A673 (cell line): ENCODE data around the gene GDF7. TPM values are rescaled to one million over a fixed set of nuclear protein-coding genes. Genes with fewer than 3 reads are reported as not detected.

Source experiments
- BruUV-seq: library from RNA; stranded (reverse); fragments of 400-500 nt; replicated peaks from 2 replicates; lab custom pipeline; 2021; lab: Mats Ljungman, UMichigan
- CTCF ChIA-PET: fragments of 300-600 bp; sonication (Branson Sonifier 250); formaldehyde crosslinking; loops from one replicate; lab custom pipeline; 2022; ENCODE audit warnings: antibody characterized with exemption; lab: Charles Lee
- POLR2A ChIA-PET: fragments of 300-600 bp; sonication (Branson Sonifier 250); formaldehyde crosslinking; loops from one replicate; lab custom pipeline; 2022; ENCODE audit warnings: antibody characterized with exemption; ENCODE audit not compliant: low non-redundant PET; lab: Charles Lee
- DNase-seq: peaks from one replicate; pipeline ENCODE4 v3.0.0-alpha.2; 2015; ENCODE audit warnings: low spot score
- H3K27ac ChIP-seq: fragments of 200-600 bp; sonication (generic); 2 replicates; pipeline ENCODE4 v1.5.1; 2016; ENCODE audit warnings: mixed run types, low read depth, mild to moderate bottlenecking, mixed read lengths, antibody characterized with exemption, low read length; ENCODE audit not compliant: poor library complexity, severe bottlenecking
- H3K27me3 ChIP-seq: fragments of 200-600 bp; sonication (generic); replicated peaks from 2 replicates; pipeline ENCODE4 v1.6.1; 2017; ENCODE audit warnings: mixed run types, low read depth, mild to moderate bottlenecking, mixed read lengths, antibody characterized with exemption, low read length; ENCODE audit not compliant: insufficient read depth, poor library complexity
- H3K36me3 ChIP-seq: fragments of 200-600 bp; sonication (generic); 2 replicates; pipeline ENCODE4 v1.6.1; 2016; ENCODE audit warnings: mixed run types, mild to moderate bottlenecking, mixed read lengths, antibody characterized with exemption, low read length; ENCODE audit not compliant: insufficient read depth, poor library complexity, severe bottlenecking
- H3K4me1 ChIP-seq: fragments of 200-600 bp; sonication (generic); 2 replicates; pipeline ENCODE4 v1.6.1; 2017; ENCODE audit warnings: mixed run types, mild to moderate bottlenecking, mixed read lengths, antibody characterized with exemption, low read length; ENCODE audit not compliant: insufficient read depth, poor library complexity, severe bottlenecking
- H3K4me3 ChIP-seq: fragments of 200-600 bp; sonication (generic); 2 replicates; pipeline ENCODE4 v1.5.1; 2016; ENCODE audit warnings: low read depth, mixed run types, mild to moderate bottlenecking, mixed read lengths, low read length; ENCODE audit not compliant: poor library complexity, severe bottlenecking
- H3K9me3 ChIP-seq: fragments of 200-600 bp; sonication (generic); 2 replicates; pipeline ENCODE4 v1.6.1; 2016; ENCODE audit warnings: mixed run types, low read depth, mild to moderate bottlenecking, mixed read lengths, antibody characterized with exemption, low read length; ENCODE audit not compliant: poor library complexity, severe bottlenecking
- EZH2 ChIP-seq: fragments of 200-600 bp; sonication (generic); IDR thresholded peaks from 2 replicates; pipeline ENCODE4 v1.6.1; 2017; ENCODE audit warnings: borderline replicate concordance, low read depth, mild to moderate bottlenecking, mixed read lengths, antibody characterized with exemption, low read length; ENCODE audit not compliant: poor library complexity, severe bottlenecking
- intact Hi-C: fragments of 100-400 bp; cut with micrococcal nuclease; formaldehyde crosslinking; loops from one replicate; pipeline ENCODE4 v1.10.0; 2022; ENCODE audit not compliant: unreplicated experiment
- total RNA-seq: library from RNA; stranded (reverse); gene quantifications from 2 replicates; pipeline ENCODE4 v1.2.3, GENCODE V29; 2021
- TF ChIP-seq, protein P1 (sequence below): fragments of 300-800, 200-600 bp; sonication (generic); conservative IDR thresholded peaks from 2 replicates; pipeline ENCODE4 v1.5.1; 2017; ENCODE audit warnings: low read depth, mild to moderate bottlenecking, antibody characterized with exemption, low read length, moderate library complexity, mixed read lengths

GDF7 gene
- total RNA-seq, 1 experiment from 2014 or later = not detected

DNA sequence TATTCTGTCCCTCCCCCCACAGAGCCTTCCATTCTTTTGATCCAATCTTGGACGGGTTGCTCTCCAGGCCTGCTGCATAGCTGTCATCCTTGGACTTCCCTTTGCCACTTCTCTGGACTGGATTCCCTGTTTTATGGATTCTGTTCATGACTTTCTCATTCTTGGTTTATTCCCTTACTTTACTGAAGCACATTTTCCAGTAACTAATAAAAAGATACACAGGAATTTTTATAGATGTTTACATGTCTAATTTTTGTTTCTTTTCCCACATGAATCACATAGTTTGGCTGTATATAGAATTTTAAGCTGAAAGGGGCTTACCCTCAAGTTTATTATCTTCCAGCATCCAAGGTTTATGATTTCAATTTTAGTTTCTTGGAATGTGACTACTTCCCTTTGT, 37.9 kb downstream of the GDF7 start:
- H3K27ac ChIP-seq = no peak overlapping the region
- intact Hi-C loops = no loop called here
- no peaks in the 10 kb centered on the region for H3K27me3 ChIP-seq
- H3K4me1 ChIP-seq = no peaks in the 10 kb centered on the region
- H3K4me3 ChIP-seq = no peak overlapping the region
- ChIA-PET POLR2A (no interaction called here), CTCF (no interaction called here)
- no peaks in the 10 kb centered on the region for H3K36me3 ChIP-seq
- no peak for DNase-seq
- no TSS peak for BruUV-seq
- TF ChIP-seq EZH2 = no peak
- TF ChIP-seq, protein P1, sequence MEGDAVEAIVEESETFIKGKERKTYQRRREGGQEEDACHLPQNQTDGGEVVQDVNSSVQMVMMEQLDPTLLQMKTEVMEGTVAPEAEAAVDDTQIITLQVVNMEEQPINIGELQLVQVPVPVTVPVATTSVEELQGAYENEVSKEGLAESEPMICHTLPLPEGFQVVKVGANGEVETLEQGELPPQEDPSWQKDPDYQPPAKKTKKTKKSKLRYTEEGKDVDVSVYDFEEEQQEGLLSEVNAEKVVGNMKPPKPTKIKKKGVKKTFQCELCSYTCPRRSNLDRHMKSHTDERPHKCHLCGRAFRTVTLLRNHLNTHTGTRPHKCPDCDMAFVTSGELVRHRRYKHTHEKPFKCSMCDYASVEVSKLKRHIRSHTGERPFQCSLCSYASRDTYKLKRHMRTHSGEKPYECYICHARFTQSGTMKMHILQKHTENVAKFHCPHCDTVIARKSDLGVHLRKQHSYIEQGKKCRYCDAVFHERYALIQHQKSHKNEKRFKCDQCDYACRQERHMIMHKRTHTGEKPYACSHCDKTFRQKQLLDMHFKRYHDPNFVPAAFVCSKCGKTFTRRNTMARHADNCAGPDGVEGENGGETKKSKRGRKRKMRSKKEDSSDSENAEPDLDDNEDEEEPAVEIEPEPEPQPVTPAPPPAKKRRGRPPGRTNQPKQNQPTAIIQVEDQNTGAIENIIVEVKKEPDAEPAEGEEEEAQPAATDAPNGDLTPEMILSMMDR = no peak
- no peaks in the 10 kb centered on the region for H3K9me3 ChIP-seq

DNA sequence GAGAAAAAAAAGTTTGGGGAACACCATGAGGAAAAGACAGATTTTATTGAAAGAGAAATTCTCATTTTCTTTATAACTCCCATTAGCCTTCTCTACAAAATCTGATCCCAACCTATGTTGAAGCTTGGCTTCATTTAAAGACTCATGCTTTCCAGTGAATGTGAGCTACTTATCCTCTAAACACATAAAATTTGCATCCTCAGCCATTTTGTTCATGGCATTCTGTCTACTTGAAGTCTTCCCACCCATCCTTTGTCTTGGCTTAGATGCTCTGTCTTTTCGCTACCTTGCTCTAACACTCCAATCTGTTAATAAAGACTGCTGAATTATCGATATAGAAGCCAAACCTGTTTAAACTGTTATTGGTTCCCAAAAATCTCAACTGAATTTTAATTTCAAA, 39.3 kb downstream of the GDF7 start:
- H3K36me3 ChIP-seq = no peaks in the 10 kb centered on the region
- no peak overlapping the region for H3K4me3 ChIP-seq
- intact Hi-C loops = no loop called here
- no peaks in the 10 kb centered on the region for H3K4me1 ChIP-seq
- DNase-seq = no peak
- H3K27me3 ChIP-seq = no peaks in the 10 kb centered on the region
- ChIA-PET CTCF (no interaction called here), POLR2A (interaction anchor here (0.6 kb wide), 1 partner anchor 90 kb away, joined by 3 read pairs; no protein-coding TSS in a partner anchor)
- TF ChIP-seq EZH2 = no peak
- TF ChIP-seq, protein P1 = no peak
- H3K9me3 ChIP-seq = no peaks in the 10 kb centered on the region
- no TSS peak for BruUV-seq
- no peak overlapping the region for H3K27ac ChIP-seq

DNA sequence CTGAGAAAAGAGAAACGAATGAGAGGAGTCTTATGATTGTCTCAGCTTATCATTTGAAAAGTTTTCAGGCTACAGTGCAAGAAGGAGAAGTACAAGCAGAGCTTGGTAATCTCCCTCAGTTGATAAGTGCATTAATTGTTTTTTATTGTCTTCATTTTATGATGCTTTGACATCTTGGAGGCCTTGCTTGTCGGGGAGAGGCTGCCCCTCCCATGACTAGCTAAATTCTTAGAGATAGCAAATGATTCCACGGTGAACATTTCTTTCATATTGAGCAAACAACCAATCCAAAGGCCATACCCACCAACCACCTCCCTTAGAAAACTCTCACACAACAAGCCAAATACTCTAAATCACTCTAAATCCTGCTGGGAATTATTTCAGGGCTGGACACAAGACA, 39.8 kb downstream of the GDF7 start:
- Histone ChIP-seq H3K27ac (no peak overlapping the region), H3K36me3 (no peaks in the 10 kb centered on the region), H3K4me3 (no peak overlapping the region), H3K9me3 (no peaks in the 10 kb centered on the region), H3K4me1 (no peaks in the 10 kb centered on the region), H3K27me3 (no peaks in the 10 kb centered on the region)
- intact Hi-C loops = no loop called here
- ChIA-PET CTCF (no interaction called here), POLR2A (interaction anchor here (0.6 kb wide), 1 partner anchor 91 kb away, joined by 3 read pairs; no protein-coding TSS in a partner anchor)
- DNase-seq = no peak
- no peak for TF ChIP-seq EZH2
- TF ChIP-seq, protein P1 = no peak
- no TSS peak for BruUV-seq
